Trophoblast cell (in vitro differentiated cells and primary cell): ENCODE results near the gene PNMT.
A peak's percentile ranks its signal among the peaks of the same experiment; 100 is the strongest.

Source experiments
- DNase-seq, 2 donors: peaks; one replicate each; pipeline ENCODE4 v3.0.0-alpha.2; 2016
- H2AFZ ChIP-seq: 2 replicates; pipeline ENCODE4 v1.6.1; 2013; ENCODE audit warnings: low read length, moderate library complexity, mild to moderate bottlenecking; ENCODE audit not compliant: insufficient read depth, poor library complexity
- H2AK5ac ChIP-seq: 2 replicates; pipeline ENCODE4 v1.6.1; 2013; ENCODE audit warnings: mild to moderate bottlenecking, low read length
- H2BK120ac ChIP-seq: 2 replicates; pipeline ENCODE4 v1.6.1; 2013; ENCODE audit warnings: low read length, mild to moderate bottlenecking, moderate library complexity; ENCODE audit not compliant: insufficient read depth, poor library complexity
- H2BK12ac ChIP-seq: 2 replicates; pipeline ENCODE4 v1.6.1; 2013; ENCODE audit warnings: mild to moderate bottlenecking, low read length, moderate library complexity
- H2BK5ac ChIP-seq: 2 replicates; pipeline ENCODE4 v1.6.1; 2013; ENCODE audit warnings: low read length, low read depth, moderate library complexity, mild to moderate bottlenecking; ENCODE audit not compliant: poor library complexity
- H3K14ac ChIP-seq: 2 replicates; pipeline ENCODE4 v1.6.1; 2013; ENCODE audit warnings: mild to moderate bottlenecking, low read length
- H3K18ac ChIP-seq: 2 replicates; pipeline ENCODE4 v1.6.1; 2013; ENCODE audit warnings: mild to moderate bottlenecking, low read length
- H3K23ac ChIP-seq: 2 replicates; pipeline ENCODE4 v1.6.1; 2013; ENCODE audit warnings: low read length
- H3K27ac ChIP-seq: 2 replicates; pipeline ENCODE4 v1.5.1; 2013; ENCODE audit warnings: low read depth, mild to moderate bottlenecking, inconsistent platforms, low read length, moderate library complexity
- H3K27me3 ChIP-seq: 2 replicates; pipeline ENCODE4 v1.6.1; 2013; ENCODE audit warnings: inconsistent platforms, mild to moderate bottlenecking, low read length, moderate library complexity; ENCODE audit not compliant: insufficient read depth
- H3K36me3 ChIP-seq, 2 experiments: 1 replicate in 1 of 2; 2 replicates in 1 of 2; pipeline ENCODE4 v1.6.1; 2013; ENCODE audit warnings: low read length in 2 of 2, mild to moderate bottlenecking in 2 of 2, moderate library complexity in 1 of 2; ENCODE audit not compliant: insufficient read depth in 2 of 2, control insufficient read depth in 1 of 2
- H3K4ac ChIP-seq: 2 replicates; pipeline ENCODE4 v1.6.1; 2013; ENCODE audit warnings: low read depth, mild to moderate bottlenecking, low read length, moderate library complexity
- H3K4me1 ChIP-seq, 2 experiments: 1 replicate in 1 of 2; 2 replicates in 1 of 2; pipeline ENCODE4 v1.6.1; 2013; ENCODE audit warnings: low read length in 2 of 2, mild to moderate bottlenecking in 2 of 2, moderate library complexity in 1 of 2; ENCODE audit not compliant: insufficient read depth in 2 of 2, control insufficient read depth in 1 of 2
- H3K4me2 ChIP-seq: 2 replicates; pipeline ENCODE4 v1.6.1; 2013; ENCODE audit warnings: inconsistent platforms, mild to moderate bottlenecking, low read length, moderate library complexity
- H3K4me3 ChIP-seq: 2 replicates; pipeline ENCODE4 v1.5.1; 2013; ENCODE audit warnings: mild to moderate bottlenecking, low read depth, low read length, inconsistent platforms
- H3K79me1 ChIP-seq: one replicate; pipeline ENCODE4 v1.6.1; 2013; ENCODE audit warnings: low read length
- H3K79me2 ChIP-seq: 2 replicates; pipeline ENCODE4 v1.6.1; 2013; ENCODE audit warnings: low read length, mild to moderate bottlenecking; ENCODE audit not compliant: control insufficient read depth, insufficient read depth, poor library complexity
- H3K9ac ChIP-seq: 2 replicates; pipeline ENCODE4 v1.6.1; 2013; ENCODE audit warnings: mild to moderate bottlenecking, low read length
- H3K9me3 ChIP-seq: 2 replicates; pipeline ENCODE4 v1.6.1; 2013; ENCODE audit warnings: low read depth, mild to moderate bottlenecking, control low read depth, inconsistent platforms, low read length; ENCODE audit not compliant: insufficient read depth
- H4K12ac ChIP-seq: 2 replicates; pipeline ENCODE4 v1.6.1; 2013; ENCODE audit warnings: low read depth, mild to moderate bottlenecking, low read length, moderate library complexity
- H4K8ac ChIP-seq: 2 replicates; pipeline ENCODE4 v1.6.1; 2013; ENCODE audit warnings: low read depth, mild to moderate bottlenecking, low read length, moderate library complexity
- H4K91ac ChIP-seq: one replicate; pipeline ENCODE4 v1.6.1; 2013; ENCODE audit warnings: low read depth, mild to moderate bottlenecking, low read length, moderate library complexity
- WGBS: extraction: QIAGEN DNeasy Blood & Tissue Kit; methylation state at CpG from one replicate; pipeline ENCODE4 v1.1.7; 2013; ENCODE audit warnings: missing lambda C conversion rate; ENCODE audit not compliant: insufficient read length, insufficient coverage; ENCODE audit errors: extremely low coverage; 5-methylcytosine and 5-hydroxymethylcytosine counted together

Gene PNMT

GRCh38 chr17:39628655-39629493, 39.4 kb upstream of the PNMT start:
- Histone ChIP-seq H3K4me3 (no peak overlapping the region), H2BK12ac (no peak overlapping the region), H3K79me2 (no peaks in the 10 kb centered on the region), H2BK5ac (no peak overlapping the region), H4K12ac (no peak overlapping the region), H2AFZ (no peak overlapping the region), H3K23ac (no peak overlapping the region), H3K4me2 (no peak overlapping the region), H3K14ac (no peak overlapping the region), H3K79me1 (peaks cover 3% of the 10 kb centered on the region), H4K91ac (no peak overlapping the region), H3K4ac (no peak overlapping the region), H3K18ac (no peak overlapping the region), H3K27me3 (peaks cover 39% of the 10 kb centered on the region), H3K27ac (no peak overlapping the region), H3K36me3 (no peaks in the 10 kb centered on the region), H2BK120ac (no peak overlapping the region), H3K9me3 (no peaks in the 10 kb centered on the region), H3K9ac (no peak overlapping the region), H2AK5ac (no peak overlapping the region), H4K8ac (no peak overlapping the region), H3K4me1 (peaks cover 8 to 13% of the 10 kb centered on the region in 2 experiments)
- no peak for DNase-seq
- WGBS, result no CpG with 5 or more reads among the region's 10 CpGs

- Histone ChIP-seq H2AFZ (no peak overlapping the region), H2BK5ac (no peak overlapping the region), H3K9me3 (no peaks in the 10 kb centered on the region), H2BK120ac (no peak overlapping the region), H3K18ac (no peak overlapping the region), H3K36me3 (no peaks in the 10 kb centered on the region), H3K9ac (no peak overlapping the region), H3K4me3 (no peak overlapping the region), H3K4me1 (peaks cover 8 to 13% of the 10 kb centered on the region in 2 experiments), H3K79me2 (no peaks in the 10 kb centered on the region), H3K23ac (no peak overlapping the region), H3K27me3 (peaks cover 39% of the 10 kb centered on the region), H4K8ac (no peak overlapping the region), H3K4me2 (no peak overlapping the region), H3K14ac (no peak overlapping the region), H3K79me1 (peaks cover 3% of the 10 kb centered on the region), H3K27ac (no peak overlapping the region), H4K12ac (no peak overlapping the region), H3K4ac (no peak overlapping the region), H4K91ac (no peak overlapping the region), H2AK5ac (no peak overlapping the region), H2BK12ac (no peak overlapping the region)
- DNase-seq, result no peak
- WGBS, result no CpG with 5 or more reads among the region's 3 CpGs
These were observed 38.8 kb upstream of the PNMT start for GRCh38 chr17:39629494-39629880.

DNA sequence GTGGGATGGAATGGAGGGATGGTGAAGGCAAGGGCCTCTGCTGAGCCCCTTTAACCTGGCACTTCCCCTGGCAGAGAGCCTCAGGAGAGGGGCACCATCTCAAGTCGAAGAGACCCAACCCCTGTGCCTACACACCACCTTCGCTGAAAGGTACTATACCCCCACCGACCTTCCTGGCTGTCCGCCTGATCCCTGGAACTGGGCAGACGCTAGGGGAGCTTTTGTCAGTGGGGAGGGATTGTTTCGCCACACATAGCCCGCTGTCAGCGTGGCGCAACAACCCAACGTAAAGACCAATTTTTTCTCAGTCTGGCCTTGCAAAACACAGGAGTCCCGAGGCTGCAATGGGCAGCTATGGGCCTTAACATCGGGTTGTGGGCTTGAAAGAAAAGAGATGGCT, 38.4 kb upstream of the PNMT start:
- no peak overlapping the region for H3K4me2 ChIP-seq
- H4K12ac ChIP-seq, result no peak overlapping the region
- H3K27ac ChIP-seq, result no peak overlapping the region
- no peak overlapping the region for H4K8ac ChIP-seq
- H3K18ac ChIP-seq, result no peak overlapping the region
- no peak overlapping the region for H4K91ac ChIP-seq
- H3K23ac ChIP-seq, result no peak overlapping the region
- no peaks in the 10 kb centered on the region for H3K36me3 ChIP-seq
- no peak overlapping the region for H2AK5ac ChIP-seq
- no peak overlapping the region for H3K4ac ChIP-seq
- peaks cover 3% of the 10 kb centered on the region for H3K79me1 ChIP-seq
- H2BK12ac ChIP-seq, result no peak overlapping the region
- peaks cover 8 to 13% of the 10 kb centered on the region in 2 experiments for H3K4me1 ChIP-seq
- H3K79me2 ChIP-seq, result no peaks in the 10 kb centered on the region
- H3K9me3 ChIP-seq, result no peaks in the 10 kb centered on the region
- DNase-seq, result peak in 1 of 2 donors; percentile 34
- no peak overlapping the region for H2AFZ ChIP-seq
- no peak overlapping the region for H2BK5ac ChIP-seq
- H3K4me3 ChIP-seq, result no peak overlapping the region
- no CpG with 5 or more reads among the region's 12 CpGs for WGBS
- H3K27me3 ChIP-seq, result peaks cover 37% of the 10 kb centered on the region
- H3K14ac ChIP-seq, result no peak overlapping the region
- H2BK120ac ChIP-seq, result no peak overlapping the region
- no peak overlapping the region for H3K9ac ChIP-seq

DNA sequence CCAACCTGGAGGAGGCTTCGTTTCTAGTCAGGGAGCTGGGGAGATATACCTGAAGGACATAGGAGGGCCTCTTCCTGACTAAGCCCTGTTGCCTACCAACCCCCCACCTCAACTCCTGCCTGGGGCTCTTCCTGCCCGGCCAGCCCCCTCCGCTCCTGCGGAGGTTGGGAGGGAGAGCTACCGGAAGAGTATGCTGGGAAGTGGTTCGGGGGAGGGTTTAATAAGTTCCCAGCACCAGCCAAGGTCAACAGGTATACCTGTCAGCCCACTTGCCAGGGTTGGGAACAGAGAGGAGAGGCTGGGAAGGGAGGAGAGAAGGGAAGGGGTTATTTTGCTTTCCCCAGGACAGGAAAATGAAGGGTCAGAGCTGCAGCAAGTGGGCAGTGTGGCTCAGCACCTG, 36.9 kb upstream of the PNMT start:
- Histone ChIP-seq H3K23ac (no peak overlapping the region), H4K8ac (peak overlapping the region; percentile 63), H3K4me3 (no peak overlapping the region), H3K36me3 (no peaks in the 10 kb centered on the region), H2AK5ac (peak overlapping the region; percentile 32), H4K91ac (peak overlapping the region; percentile 17), H3K4me1 (peaks cover 8 to 13% of the 10 kb centered on the region in 2 experiments), H3K9ac (no peak overlapping the region), H3K14ac (no peak overlapping the region), H3K4me2 (no peak overlapping the region), H4K12ac (no peak overlapping the region), H2BK120ac (peak overlapping the region; percentile 46), H3K9me3 (no peaks in the 10 kb centered on the region), H3K79me2 (no peaks in the 10 kb centered on the region), H2BK12ac (peak overlapping the region; percentile 19), H2BK5ac (no peak overlapping the region), H3K4ac (no peak overlapping the region), H3K18ac (no peak overlapping the region), H3K27me3 (peaks cover 22% of the 10 kb centered on the region), H3K79me1 (peaks cover 3% of the 10 kb centered on the region), H3K27ac (no peak overlapping the region), H2AFZ (no peak overlapping the region)
- no peak for DNase-seq
- no CpG with 5 or more reads among the region's 6 CpGs for WGBS
